Nephron (organoid): ENCODE data around the gene BTN3A1.

ENCODE experiments used
- H3K27ac Mint-ChIP-seq, 3 experiments: 2 replicates each; pipeline ENCODE4 v1.8.0; 2020; ENCODE audit warnings: mixed read lengths in 3 of 3, mild to moderate bottlenecking in 2 of 3, moderate library complexity in 1 of 3
- H3K27me3 Mint-ChIP-seq: 2 replicates; pipeline ENCODE4 v1.8.0; 2021; ENCODE audit warnings: low read depth, mild to moderate bottlenecking, moderate library complexity, mixed read lengths
- H3K36me3 Mint-ChIP-seq: 2 replicates; pipeline ENCODE4 v1.8.0; 2020; ENCODE audit warnings: low read depth, mixed read lengths
- H3K4me1 Mint-ChIP-seq: 2 replicates; pipeline ENCODE4 v1.8.0; 2020; ENCODE audit warnings: mixed read lengths
- H3K4me3 Mint-ChIP-seq, 3 experiments: 2 replicates each; pipeline ENCODE4 v1.8.0; 2020; ENCODE audit warnings: mild to moderate bottlenecking in 3 of 3, mixed read lengths in 3 of 3, moderate library complexity in 2 of 3
- H3K9me3 Mint-ChIP-seq: 2 replicates; pipeline ENCODE4 v1.8.0; 2020; ENCODE audit warnings: mixed read lengths
- TF ChIP-seq, protein P1 (sequence below), 3 experiments: fragments of 200-600 bp; sonication (generic); IDR thresholded peaks; one replicate each; pipeline ENCODE4 v1.5.0; 2021; ENCODE audit warnings: antibody characterized with exemption in 3 of 3; ENCODE audit not compliant: unreplicated experiment in 3 of 3

Gene BTN3A1

DNA sequence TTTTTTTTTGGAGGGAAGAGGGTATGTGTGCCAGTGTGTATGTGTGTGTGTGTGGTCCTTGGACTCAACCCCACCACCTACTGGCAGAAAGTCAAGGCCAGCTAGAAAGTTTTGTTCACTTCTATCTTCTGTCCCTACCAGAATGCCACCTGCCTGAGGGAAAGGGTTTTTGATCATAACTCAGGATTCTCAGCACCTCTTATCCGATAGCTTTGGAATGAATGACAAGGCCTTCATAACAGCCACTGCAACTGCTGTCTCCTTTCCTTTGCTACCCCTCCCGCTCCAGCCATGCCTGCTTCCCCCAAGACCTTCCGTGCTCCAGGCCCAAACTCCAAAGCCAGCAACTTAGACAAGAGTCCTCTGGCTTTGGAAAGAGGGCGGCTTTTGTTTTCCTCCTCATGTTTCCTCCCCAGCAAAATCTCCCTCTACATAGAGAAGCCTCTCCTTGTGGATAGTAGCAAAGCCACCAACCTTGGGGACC is 18.7 kb downstream of the BTN3A1 start:
- peaks cover 19% of the 10 kb centered on the region for H3K36me3 Mint-ChIP-seq
- no peak overlapping the region for H3K4me3 Mint-ChIP-seq
- peaks cover 10% of the 10 kb centered on the region for H3K9me3 Mint-ChIP-seq
- TF ChIP-seq, protein P1, sequence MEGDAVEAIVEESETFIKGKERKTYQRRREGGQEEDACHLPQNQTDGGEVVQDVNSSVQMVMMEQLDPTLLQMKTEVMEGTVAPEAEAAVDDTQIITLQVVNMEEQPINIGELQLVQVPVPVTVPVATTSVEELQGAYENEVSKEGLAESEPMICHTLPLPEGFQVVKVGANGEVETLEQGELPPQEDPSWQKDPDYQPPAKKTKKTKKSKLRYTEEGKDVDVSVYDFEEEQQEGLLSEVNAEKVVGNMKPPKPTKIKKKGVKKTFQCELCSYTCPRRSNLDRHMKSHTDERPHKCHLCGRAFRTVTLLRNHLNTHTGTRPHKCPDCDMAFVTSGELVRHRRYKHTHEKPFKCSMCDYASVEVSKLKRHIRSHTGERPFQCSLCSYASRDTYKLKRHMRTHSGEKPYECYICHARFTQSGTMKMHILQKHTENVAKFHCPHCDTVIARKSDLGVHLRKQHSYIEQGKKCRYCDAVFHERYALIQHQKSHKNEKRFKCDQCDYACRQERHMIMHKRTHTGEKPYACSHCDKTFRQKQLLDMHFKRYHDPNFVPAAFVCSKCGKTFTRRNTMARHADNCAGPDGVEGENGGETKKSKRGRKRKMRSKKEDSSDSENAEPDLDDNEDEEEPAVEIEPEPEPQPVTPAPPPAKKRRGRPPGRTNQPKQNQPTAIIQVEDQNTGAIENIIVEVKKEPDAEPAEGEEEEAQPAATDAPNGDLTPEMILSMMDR (IDR thresholded peaks at IDR 0.05; ENCODE audit: unreplicated experiment in 3 of 3) = peak; percentile 46 to 60 (median 47)
- H3K27me3 Mint-ChIP-seq = no peaks in the 10 kb centered on the region
- H3K27ac Mint-ChIP-seq = no peak overlapping the region
- H3K4me1 Mint-ChIP-seq = peaks cover 21% of the 10 kb centered on the region

DNA sequence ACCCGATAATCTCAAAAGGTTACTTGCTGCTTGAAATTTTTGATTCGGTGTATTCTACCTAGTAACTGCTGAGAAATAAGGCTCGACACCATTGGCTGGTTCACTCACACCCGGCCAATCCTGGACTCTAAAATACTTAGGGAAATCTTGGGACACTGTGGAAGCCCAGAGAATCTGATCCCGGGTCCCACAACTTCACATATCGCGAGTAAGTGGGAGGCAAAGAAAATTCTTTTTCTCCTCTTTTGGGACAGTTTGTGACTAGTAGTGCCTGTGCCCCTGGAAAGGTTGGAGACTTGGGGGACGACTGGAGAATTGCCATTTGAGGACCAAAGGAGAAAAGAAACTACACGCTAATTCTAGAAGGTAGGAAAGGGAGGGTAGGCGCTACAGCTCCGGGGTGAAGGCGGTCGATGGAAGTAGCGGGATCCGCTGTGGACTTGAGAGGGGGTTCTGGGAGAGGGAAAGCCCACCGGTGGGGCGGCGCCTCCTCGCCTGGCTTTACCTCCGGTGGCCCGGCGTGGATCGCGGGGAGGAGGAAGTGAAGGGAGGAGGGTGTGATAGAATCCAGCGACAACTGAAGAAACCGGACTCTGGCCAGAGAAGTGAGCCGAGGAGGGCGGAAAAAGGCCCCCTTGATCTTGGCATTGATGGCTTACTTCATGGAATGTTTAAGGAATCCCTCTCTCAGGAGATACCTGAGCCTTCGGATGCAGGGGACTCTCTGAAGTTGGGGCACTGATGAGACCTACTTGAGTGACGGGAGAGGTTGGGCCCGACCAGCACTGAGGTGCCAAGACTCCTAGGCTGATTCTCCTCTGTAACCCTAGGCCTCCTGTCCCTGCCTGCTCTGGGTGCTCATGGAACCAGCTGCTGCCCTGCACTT is 19.4 kb downstream of the BTN3A1 start:
- Mint-ChIP-seq H3K27ac (no peak overlapping the region), H3K27me3 (no peaks in the 10 kb centered on the region), H3K9me3 (peaks cover 8% of the 10 kb centered on the region), H3K4me1 (peaks cover 21% of the 10 kb centered on the region), H3K36me3 (peaks cover 26% of the 10 kb centered on the region), H3K4me3 (no peak overlapping the region)
- TF ChIP-seq, protein P1 (IDR thresholded peaks at IDR 0.05; ENCODE audit: unreplicated experiment in 3 of 3) = no peak

DNA sequence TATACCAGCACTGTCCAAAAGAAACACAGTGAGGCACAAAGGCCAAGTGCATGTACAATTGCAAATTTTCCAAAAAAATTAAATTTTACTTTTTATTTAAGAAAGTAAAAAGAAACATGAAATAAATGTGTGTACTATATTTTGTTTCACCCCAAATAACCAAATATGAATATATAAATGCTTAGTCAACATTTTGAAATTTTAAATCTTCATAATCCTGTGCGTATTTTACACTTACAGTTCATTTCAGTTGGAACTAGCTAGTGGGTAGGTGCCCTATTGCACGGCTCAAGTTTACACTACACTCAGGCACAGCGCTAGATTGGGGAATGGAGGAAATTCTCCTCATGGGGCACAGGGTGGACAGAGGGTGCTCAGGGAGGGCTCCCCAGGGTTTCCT is 20.3 kb downstream of the BTN3A1 start:
- H3K27ac Mint-ChIP-seq = no peak overlapping the region
- peaks cover 21% of the 10 kb centered on the region for H3K4me1 Mint-ChIP-seq
- peak overlapping the region; percentile 68 to 81 (median 73) for H3K4me3 Mint-ChIP-seq
- no peaks in the 10 kb centered on the region for H3K27me3 Mint-ChIP-seq
- H3K9me3 Mint-ChIP-seq = peaks cover 4% of the 10 kb centered on the region
- TF ChIP-seq, protein P1 (IDR thresholded peaks at IDR 0.05; ENCODE audit: unreplicated experiment in 3 of 3) = no peak
- peaks cover 33% of the 10 kb centered on the region for H3K36me3 Mint-ChIP-seq

DNA sequence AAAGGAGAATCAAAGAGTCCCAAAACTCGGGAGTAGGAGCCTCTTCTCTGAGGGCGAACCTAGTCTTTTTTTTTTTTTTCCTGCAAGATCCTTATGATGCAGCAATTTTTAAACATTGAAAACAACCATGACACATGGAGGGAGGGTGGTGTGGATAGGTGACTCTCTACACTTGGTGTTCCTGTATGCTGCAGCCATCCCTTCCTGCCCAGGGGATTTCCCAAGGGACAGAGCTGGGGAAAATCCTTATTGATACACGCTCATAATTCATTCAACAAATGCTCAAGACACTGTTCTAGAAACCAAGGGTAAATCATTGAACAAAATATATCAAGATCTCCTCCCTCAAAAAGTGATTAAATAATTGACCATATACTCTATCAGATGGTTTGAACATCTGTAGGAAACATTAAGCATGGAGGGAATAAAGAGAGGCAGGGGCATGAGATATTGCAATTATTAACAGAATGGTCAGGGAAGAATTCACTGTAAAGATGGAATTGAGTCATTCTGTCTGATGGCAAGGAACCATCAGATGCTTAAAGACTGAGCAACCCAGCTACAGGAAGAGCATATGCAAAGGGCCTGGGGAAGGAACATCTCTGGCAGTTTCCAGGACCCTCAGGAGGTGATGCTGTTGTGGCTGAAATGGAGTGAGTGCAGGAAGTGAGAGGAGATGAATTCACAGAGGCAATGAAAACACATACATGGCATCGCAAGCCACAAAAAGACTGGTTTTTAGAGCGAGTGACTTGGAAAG is 24.8 kb downstream of the BTN3A1 start:
- H3K27ac Mint-ChIP-seq = no peak overlapping the region
- TF ChIP-seq, protein P1 (IDR thresholded peaks at IDR 0.05; ENCODE audit: unreplicated experiment in 3 of 3) = no peak
- H3K9me3 Mint-ChIP-seq = no peaks in the 10 kb centered on the region
- H3K4me3 Mint-ChIP-seq = no peak overlapping the region
- peaks cover 21% of the 10 kb centered on the region for H3K4me1 Mint-ChIP-seq
- no peaks in the 10 kb centered on the region for H3K27me3 Mint-ChIP-seq
- H3K36me3 Mint-ChIP-seq = peaks cover 69% of the 10 kb centered on the region

DNA sequence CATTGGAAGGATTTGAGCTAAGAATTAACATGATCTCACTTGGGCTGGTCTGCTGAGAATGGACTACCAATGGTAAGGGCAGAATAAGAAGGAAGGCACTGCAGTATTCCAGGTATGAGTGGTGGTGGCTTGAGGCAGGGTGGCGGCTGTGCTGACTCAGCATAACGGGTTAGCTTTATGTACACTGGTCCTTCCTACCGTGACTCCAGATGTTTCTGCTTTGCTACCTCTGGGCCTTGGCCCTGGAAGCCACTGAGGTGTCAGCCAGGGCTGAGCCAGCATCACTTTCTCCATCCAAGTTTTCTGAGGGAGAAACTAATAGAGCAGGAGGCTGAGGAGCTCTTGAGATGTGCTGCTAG is 25.4 kb downstream of the BTN3A1 start:
- Mint-ChIP-seq H3K9me3 (peaks cover 3% of the 10 kb centered on the region), H3K4me1 (peaks cover 21% of the 10 kb centered on the region), H3K36me3 (peaks cover 75% of the 10 kb centered on the region), H3K27me3 (no peaks in the 10 kb centered on the region), H3K27ac (no peak overlapping the region), H3K4me3 (no peak overlapping the region)
- TF ChIP-seq, protein P1 (IDR thresholded peaks at IDR 0.05; ENCODE audit: unreplicated experiment in 3 of 3) = no peak
